CD14-positive monocyte (primary cell): Measurements from ENCODE around the gene TPRN. TPM values are rescaled to one million over a fixed set of nuclear protein-coding genes. Genes with fewer than 3 reads are reported as not detected.

ENCODE experiments used
- DNase-seq, 3 donors: peaks; one replicate each; pipeline ENCODE4 v3.0.0-alpha.2; 2011 to 2022
- H2AFZ ChIP-seq: 2 replicates; pipeline ENCODE4 v1.6.0; 2012; ENCODE audit warnings: mild to moderate bottlenecking, low read depth, low read length, inconsistent platforms; ENCODE audit not compliant: insufficient read depth, poor library complexity, severe bottlenecking
- H3K27ac ChIP-seq, 2 donors: 1 replicate in 1 of 2; 2 replicates in 1 of 2; pipeline ENCODE4 v1.5.1; 2012 to 2013; ENCODE audit warnings: low read length in 2 of 2, control low read depth in 1 of 2, inconsistent platforms in 1 of 2, low read depth in 1 of 2, mild to moderate bottlenecking in 1 of 2
- H3K27me3 ChIP-seq, 2 donors: one replicate each; pipeline versions ENCODE4 v1.6.0 to v1.6.1; 2011 to 2013; ENCODE audit warnings: low read length in 2 of 2; ENCODE audit not compliant: control insufficient read depth in 2 of 2, insufficient read depth in 2 of 2
- H3K36me3 ChIP-seq, 2 donors: replicated peaks in 1 of 2; 1 replicate in 1 of 2; 2 replicates in 1 of 2; pipeline versions ENCODE4 v1.5.1 to v1.6.1; 2012 to 2013; ENCODE audit warnings: low read length in 2 of 2, control low read depth in 1 of 2, inconsistent platforms in 1 of 2, mild to moderate bottlenecking in 1 of 2; ENCODE audit not compliant: insufficient read depth in 2 of 2, control insufficient read depth in 1 of 2
- H3K4me1 ChIP-seq, 2 donors: 1 replicate in 1 of 2; 2 replicates in 1 of 2; pipeline versions ENCODE4 v1.5.1 to v1.6.1; 2012 to 2013; ENCODE audit warnings: low read length in 2 of 2, control low read depth in 1 of 2, inconsistent platforms in 1 of 2, mild to moderate bottlenecking in 1 of 2, moderate library complexity in 1 of 2; ENCODE audit not compliant: insufficient read depth in 2 of 2, control insufficient read depth in 1 of 2
- H3K4me2 ChIP-seq: replicated peaks from 2 replicates; pipeline ENCODE3; 2012; ENCODE audit warnings: low read length, moderate library complexity, mild to moderate bottlenecking; ENCODE audit not compliant: poor library complexity, severe bottlenecking; ENCODE audit errors: extremely low read depth
- H3K4me3 ChIP-seq, 3 experiments: fragments of 200-600 bp in 1 of 3; sonication (generic) in 1 of 3; replicated peaks in 1 of 3; 1 replicate in 2 of 3; 2 replicates in 1 of 3; pipeline ENCODE4 v1.5.1; 2011 to 2013; ENCODE audit warnings: low read length in 3 of 3, mild to moderate bottlenecking in 3 of 3, control low read depth in 2 of 3, low read depth in 2 of 3, inconsistent platforms in 1 of 3, moderate library complexity in 1 of 3
- H3K79me2 ChIP-seq: 2 replicates; pipeline ENCODE4 v1.6.0; 2012; ENCODE audit warnings: mild to moderate bottlenecking, control low read depth, inconsistent platforms, low read length, moderate library complexity; ENCODE audit not compliant: insufficient read depth
- H3K9ac ChIP-seq: 2 replicates; pipeline ENCODE4 v1.6.0; 2017; ENCODE audit warnings: low read length, mild to moderate bottlenecking; ENCODE audit not compliant: insufficient read depth, poor library complexity, severe bottlenecking
- H3K9me3 ChIP-seq, 2 donors: replicated peaks in 1 of 2; 1 replicate in 1 of 2; 2 replicates in 1 of 2; pipeline versions ENCODE4 v1.5.1 to v1.6.1; 2012 to 2013; ENCODE audit warnings: low read length in 2 of 2, control low read depth in 1 of 2; ENCODE audit not compliant: control insufficient read depth in 1 of 2, insufficient read depth in 1 of 2
- H4K20me1 ChIP-seq: 2 replicates; pipeline ENCODE4 v1.6.0; 2012; ENCODE audit warnings: mild to moderate bottlenecking, low read length, control low read depth, moderate library complexity; ENCODE audit not compliant: insufficient read depth
- H3K27ac Mint-ChIP-seq, 7 donors: one replicate each; pipeline ENCODE4 v1.8.0; 2020; ENCODE audit warnings: mild to moderate bottlenecking in 7 of 7, mixed read lengths in 7 of 7, moderate library complexity in 6 of 7, inconsistent platforms in 2 of 7
- H3K27me3 Mint-ChIP-seq, 3 donors: one replicate each; pipeline ENCODE4 v1.8.0; 2021 to 2022; ENCODE audit warnings: low read depth in 3 of 3, mild to moderate bottlenecking in 3 of 3, mixed read lengths in 3 of 3, moderate library complexity in 3 of 3, inconsistent platforms in 1 of 3
- H3K36me3 Mint-ChIP-seq, 2 donors: one replicate each; pipeline ENCODE4 v1.8.0; 2020; ENCODE audit warnings: mixed read lengths in 2 of 2, inconsistent platforms in 1 of 2, mild to moderate bottlenecking in 1 of 2
- H3K4me1 Mint-ChIP-seq: one replicate; pipeline ENCODE4 v1.8.0; 2020; ENCODE audit warnings: mild to moderate bottlenecking, mixed read lengths
- H3K4me3 Mint-ChIP-seq, 2 donors: one replicate each; pipeline ENCODE4 v1.8.0; 2020; ENCODE audit warnings: mild to moderate bottlenecking in 2 of 2, mixed read lengths in 2 of 2, moderate library complexity in 1 of 2
- H3K9me3 Mint-ChIP-seq, 7 donors: one replicate each; pipeline ENCODE4 v1.8.0; 2020 to 2022; ENCODE audit warnings: mixed read lengths in 7 of 7, mild to moderate bottlenecking in 6 of 7, moderate library complexity in 6 of 7, inconsistent platforms in 2 of 7
- WGBS: methylation state at CpG from one replicate; pipeline ENCODE4 v1.1.5; 2013; ENCODE audit warnings: missing lambda C conversion rate; ENCODE audit not compliant: insufficient coverage; 5-methylcytosine and 5-hydroxymethylcytosine counted together
- intact Hi-C, 2 donors: fragments of 100-400 bp; cut with micrococcal nuclease; formaldehyde crosslinking; loops; one replicate each; pipeline versions ENCODE4 v1.15.0 to v1.15.1; 2023
- polyA plus RNA-seq, 3 donors: library from polyadenylated mRNA; depleted of rRNA in 1 of 3; unstranded in 2 of 3; stranded (reverse) in 1 of 3; fragments of 300-500 nt in 2 of 3; fragments of >200 nt in 1 of 3; fragmentation: Illumina TruSeq in 2 of 3; gene quantifications; 1 replicate in 2 of 3; 2 replicates in 1 of 3; pipeline ENCODE4 v1.2.3, GENCODE V29; 2012 to 2021
- TF ChIP-seq, protein P1 (sequence below): fragments of 200-600 bp; IDR thresholded peaks from one replicate; pipeline ENCODE4 v1.8.0; 2022; ENCODE audit warnings: antibody characterized with exemption, mild to moderate bottlenecking

Gene TPRN
- polyA plus RNA-seq, 3 donors = 0.30 to 4.6 (median 0.46) TPM

DNA sequence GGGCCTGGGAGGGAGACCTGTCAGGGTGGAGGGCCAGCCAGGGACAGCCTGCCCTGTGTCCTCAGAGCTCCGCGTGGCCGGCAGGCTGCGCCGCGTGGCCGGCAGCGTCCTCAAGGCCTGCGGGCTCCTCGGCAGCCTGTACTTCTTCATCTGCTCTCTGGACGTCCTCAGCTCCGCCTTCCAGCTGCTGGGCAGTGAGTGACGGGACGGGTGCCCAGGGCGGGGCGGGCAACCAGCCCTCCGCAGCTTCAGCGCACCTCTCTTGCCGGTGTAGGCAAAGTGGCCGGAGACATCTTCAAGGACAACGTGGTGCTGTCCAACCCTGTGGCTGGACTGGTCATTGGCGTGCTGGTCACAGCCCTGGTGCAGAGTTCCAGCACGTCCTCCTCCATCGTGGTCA is 32.0 kb upstream of the TPRN start:
- H3K4me1 ChIP-seq = peaks cover 13 to 16% of the 10 kb centered on the region in 2 donors
- 94% methylated on average over 24 of the region's 24 CpGs for WGBS
- H3K27ac ChIP-seq = no peak overlapping the region
- H3K9ac ChIP-seq = no peak overlapping the region
- TF ChIP-seq, protein P1, sequence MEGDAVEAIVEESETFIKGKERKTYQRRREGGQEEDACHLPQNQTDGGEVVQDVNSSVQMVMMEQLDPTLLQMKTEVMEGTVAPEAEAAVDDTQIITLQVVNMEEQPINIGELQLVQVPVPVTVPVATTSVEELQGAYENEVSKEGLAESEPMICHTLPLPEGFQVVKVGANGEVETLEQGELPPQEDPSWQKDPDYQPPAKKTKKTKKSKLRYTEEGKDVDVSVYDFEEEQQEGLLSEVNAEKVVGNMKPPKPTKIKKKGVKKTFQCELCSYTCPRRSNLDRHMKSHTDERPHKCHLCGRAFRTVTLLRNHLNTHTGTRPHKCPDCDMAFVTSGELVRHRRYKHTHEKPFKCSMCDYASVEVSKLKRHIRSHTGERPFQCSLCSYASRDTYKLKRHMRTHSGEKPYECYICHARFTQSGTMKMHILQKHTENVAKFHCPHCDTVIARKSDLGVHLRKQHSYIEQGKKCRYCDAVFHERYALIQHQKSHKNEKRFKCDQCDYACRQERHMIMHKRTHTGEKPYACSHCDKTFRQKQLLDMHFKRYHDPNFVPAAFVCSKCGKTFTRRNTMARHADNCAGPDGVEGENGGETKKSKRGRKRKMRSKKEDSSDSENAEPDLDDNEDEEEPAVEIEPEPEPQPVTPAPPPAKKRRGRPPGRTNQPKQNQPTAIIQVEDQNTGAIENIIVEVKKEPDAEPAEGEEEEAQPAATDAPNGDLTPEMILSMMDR = no peak
- H2AFZ ChIP-seq = no peak overlapping the region
- no peak overlapping the region for H3K27ac Mint-ChIP-seq
- no peaks in the 10 kb centered on the region for H4K20me1 ChIP-seq
- no peak overlapping the region for H3K4me3 ChIP-seq
- no peak overlapping the region for H3K4me3 Mint-ChIP-seq
- H3K36me3 Mint-ChIP-seq = no peaks in the 10 kb centered on the region
- peaks cover 2 to 41% (median 9%) of the 10 kb centered on the region in 3 donors for H3K27me3 Mint-ChIP-seq
- DNase-seq = no peak
- H3K4me2 ChIP-seq = no peak overlapping the region
- no peaks in the 10 kb centered on the region for H3K36me3 ChIP-seq
- H3K79me2 ChIP-seq = no peaks in the 10 kb centered on the region
- peaks cover 10% of the 10 kb centered on the region for H3K4me1 Mint-ChIP-seq
- H3K27me3 ChIP-seq = peaks cover 0 to 4% of the 10 kb centered on the region in 2 donors
- peaks cover 0 to 4% (median 0%) of the 10 kb centered on the region in 7 donors for H3K9me3 Mint-ChIP-seq
- intact Hi-C loops = no loop called here
- H3K9me3 ChIP-seq = no peaks in the 10 kb centered on the region

GRCh38 chr9:137232101-137232500 is 31.6 kb upstream of the TPRN start:
- Histone ChIP-seq H3K4me3 (no peak overlapping the region), H3K4me2 (no peak overlapping the region), H3K27ac (no peak overlapping the region), H4K20me1 (no peaks in the 10 kb centered on the region), H3K9ac (no peak overlapping the region), H3K36me3 (no peaks in the 10 kb centered on the region), H3K4me1 (peaks cover 11 to 12% of the 10 kb centered on the region in 2 donors), H3K9me3 (no peaks in the 10 kb centered on the region), H2AFZ (no peak overlapping the region), H3K27me3 (peaks cover 0 to 4% of the 10 kb centered on the region in 2 donors), H3K79me2 (no peaks in the 10 kb centered on the region)
- H3K4me1 Mint-ChIP-seq = peaks cover 7% of the 10 kb centered on the region
- no peak overlapping the region for H3K4me3 Mint-ChIP-seq
- WGBS = 83% methylated on average over 9 of the region's 10 CpGs
- H3K27ac Mint-ChIP-seq = no peak overlapping the region
- TF ChIP-seq, protein P1 = no peak
- peaks cover 0 to 4% (median 0%) of the 10 kb centered on the region in 7 donors for H3K9me3 Mint-ChIP-seq
- no peaks in the 10 kb centered on the region for H3K36me3 Mint-ChIP-seq
- no peak for DNase-seq
- H3K27me3 Mint-ChIP-seq = peaks cover 2 to 44% (median 10%) of the 10 kb centered on the region in 3 donors
- intact Hi-C loops = no loop called here
